HCT116 (cell line): ENCODE measurements around the gene CDNF. TPM values are rescaled to one million over a fixed set of nuclear protein-coding genes. Genes with fewer than 3 reads are reported as not detected.

Experiments
- ATAC-seq: fragments of 200-7000 bp; cut with Tn5 transposase; 2 replicates; pipeline ENCODE4 v1.9.1; 2020; ENCODE audit warnings: mild to moderate bottlenecking, moderate library complexity
- BruUV-seq: library from RNA; stranded (reverse); fragments of 400-500 nt; replicated peaks from 2 replicates; lab custom pipeline; 2021; lab: Mats Ljungman, UMichigan
- CTCF ChIA-PET: fragments of 300-600 bp; sonication (Branson Sonifier 250); formaldehyde crosslinking; loops from one replicate; lab custom pipeline; 2021; ENCODE audit warnings: antibody characterized with exemption; lab: Charles Lee
- POLR2A ChIA-PET: fragments of 300-600, 350-600 bp; sonication (Branson Sonifier 250); formaldehyde crosslinking; loops from one replicate; lab custom pipeline; 2021; ENCODE audit warnings: antibody characterized with exemption; lab: Charles Lee
- RAD21 ChIA-PET, 2 experiments: fragments of 300-600 bp; sonication (Branson Sonifier 250); formaldehyde crosslinking; loops; one replicate each; lab custom pipeline; 2023; ENCODE audit warnings: low total read pairs in 2 of 2; ENCODE audit not compliant: uncharacterized antibody in 2 of 2, unreplicated experiment in 2 of 2, low non-redundant PET in 1 of 2; lab: Charles Lee
- DNase-seq: peaks from one replicate; pipeline ENCODE4 v3.0.0-alpha.2; 2010; ENCODE audit warnings: low read depth, low spot score
- H2AFZ ChIP-seq: fragments of 200-600 bp; shearing (Covaris generic), sonication (generic); 2 replicates; pipeline ENCODE4 v1.6.1; 2017; ENCODE audit warnings: low read depth, mixed run types, mixed read lengths, antibody characterized with exemption, low read length; ENCODE audit not compliant: poor library complexity, severe bottlenecking
- H3K27ac ChIP-seq: 2 replicates; pipeline ENCODE4 v1.5.1; 2012; ENCODE audit warnings: low read depth, low read length
- H3K27me3 ChIP-seq: fragments of 200-600 bp; sonication (generic); 2 replicates; pipeline ENCODE4 v1.6.1; 2016; ENCODE audit warnings: mixed run types, low read length, mixed read lengths; ENCODE audit not compliant: insufficient read depth
- H3K36me3 ChIP-seq, 2 experiments: fragments of 200-500 bp in 1 of 2; fragments of 200-600 bp in 1 of 2; sonication (Bioruptor generic) in 1 of 2; sonication (generic) in 1 of 2; 2 replicates each; pipeline versions ENCODE4 v1.5.1 to v1.6.1; 2014 to 2016; ENCODE audit warnings: low read length in 2 of 2, inconsistent platforms in 1 of 2, mixed read lengths in 1 of 2, mixed run types in 1 of 2; ENCODE audit not compliant: insufficient read depth in 2 of 2, control insufficient read depth in 1 of 2
- H3K4me1 ChIP-seq, 2 experiments: fragments of 200-600 bp in 1 of 2; sonication (generic) in 1 of 2; 2 replicates each; pipeline versions ENCODE4 v1.5.1 to v1.6.1; 2012 to 2017; ENCODE audit warnings: low read length in 2 of 2, inconsistent platforms in 1 of 2, mild to moderate bottlenecking in 1 of 2, mixed read lengths in 1 of 2, mixed run types in 1 of 2, moderate library complexity in 1 of 2; ENCODE audit not compliant: insufficient read depth in 2 of 2, control insufficient read depth in 1 of 2
- H3K4me2 ChIP-seq: fragments of 200-600 bp; sonication (generic); 2 replicates; pipeline ENCODE4 v1.6.1; 2017; ENCODE audit warnings: mixed run types, low read length, mixed read lengths
- H3K4me3 ChIP-seq, 2 experiments: fragments of 200-600 bp in 1 of 2; sonication (generic) in 1 of 2; replicated peaks in 1 of 2; 2 replicates each; pipeline ENCODE4 v1.5.1; 2011 to 2016; ENCODE audit warnings: low read length in 2 of 2, control low read depth in 1 of 2, low read depth in 1 of 2, mild to moderate bottlenecking in 1 of 2, mixed read lengths in 1 of 2, mixed run types in 1 of 2
- H3K79me2 ChIP-seq: fragments of 200-600 bp; sonication (generic); 2 replicates; pipeline ENCODE4 v1.6.1; 2017; ENCODE audit warnings: mild to moderate bottlenecking, mixed run types, low read length, moderate library complexity, mixed read lengths; ENCODE audit not compliant: insufficient read depth
- H3K9ac ChIP-seq: fragments of 200-600 bp; sonication (generic); 2 replicates; pipeline ENCODE4 v1.6.1; 2016; ENCODE audit warnings: low read length, mixed read lengths
- H3K9me2 ChIP-seq: fragments of 200-600 bp; sonication (generic), shearing (Covaris generic); 2 replicates; pipeline ENCODE4 v1.6.1; 2017; ENCODE audit warnings: mixed run types, mild to moderate bottlenecking, moderate library complexity; ENCODE audit not compliant: insufficient read depth
- H3K9me3 ChIP-seq, 2 experiments: fragments of 200-500 bp in 1 of 2; fragments of 200-600 bp in 1 of 2; sonication (Bioruptor generic) in 1 of 2; sonication (generic) in 1 of 2; 2 replicates each; pipeline ENCODE4 v1.6.1; 2014 to 2017; ENCODE audit warnings: low read length in 2 of 2, mixed read lengths in 2 of 2, inconsistent platforms in 1 of 2, low read depth in 1 of 2, mild to moderate bottlenecking in 1 of 2, mixed run types in 1 of 2, moderate library complexity in 1 of 2; ENCODE audit not compliant: control insufficient read depth in 1 of 2, insufficient read depth in 1 of 2
- H4K20me1 ChIP-seq: fragments of 200-600 bp; sonication (generic), shearing (Covaris generic); 2 replicates; pipeline ENCODE4 v1.6.1; 2017; ENCODE audit warnings: mixed run types, mild to moderate bottlenecking, moderate library complexity; ENCODE audit not compliant: insufficient read depth
- POLR2A ChIP-seq: IDR thresholded peaks from 2 replicates; pipeline ENCODE4 v1.7.0; 2011; ENCODE audit warnings: borderline replicate concordance; ENCODE audit not compliant: insufficient read depth, insufficient read length; ENCODE audit errors: extremely low read depth
- TCF7L2 ChIP-seq: IDR thresholded peaks from 2 replicates; pipeline ENCODE4 v1.7.0; 2011; ENCODE audit warnings: borderline replicate concordance, inconsistent platforms; ENCODE audit not compliant: insufficient read depth, insufficient read length; ENCODE audit errors: extremely low read depth
- intact Hi-C: fragments of 100-400 bp; cut with micrococcal nuclease; formaldehyde crosslinking; loops from 2 replicates; pipeline ENCODE4 v1.10.0; 2022
- total RNA-seq: library from RNA; stranded (reverse); gene quantifications from one replicate; pipeline ENCODE4 v1.2.1, GENCODE V29; 2021; ENCODE audit not compliant: unreplicated experiment
- TF ChIP-seq, protein P1 (sequence below): IDR thresholded peaks from 2 replicates; pipeline ENCODE4 v1.6.1; 2012

Gene CDNF
- total RNA-seq, 1 experiment from 2014 or later = 1.1 TPM

DNA sequence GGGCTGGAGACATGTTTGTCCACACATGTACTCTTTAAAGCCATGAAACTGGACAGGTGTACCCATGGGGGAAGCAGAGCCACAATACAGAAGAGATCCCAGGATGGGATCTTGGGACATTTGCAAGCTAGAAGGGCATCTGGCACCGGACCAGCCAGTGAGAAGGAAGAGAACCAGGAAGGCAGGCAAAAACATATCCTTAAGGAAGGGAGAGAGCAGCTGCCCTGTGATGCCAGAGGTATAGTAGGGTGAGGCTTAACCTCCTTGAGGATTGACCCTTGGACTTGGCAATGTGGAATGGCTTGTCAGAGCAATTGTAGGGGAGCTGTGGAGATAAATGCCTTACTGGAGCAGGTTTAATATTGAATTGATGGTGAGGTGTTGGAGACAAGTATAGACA lies 23.0 kb upstream of the CDNF start:
- intact Hi-C loops = no loop called here
- ChIA-PET RAD21 (no interaction called here), POLR2A (no interaction called here), CTCF (no interaction called here)
- H3K79me2 ChIP-seq = no peaks in the 10 kb centered on the region; the same call in 1 of the 2 replicates
- no peaks in the 10 kb centered on the region for H3K9me2 ChIP-seq
- H3K4me2 ChIP-seq = no peak overlapping the region
- DNase-seq = no peak
- no peak for TF ChIP-seq TCF7L2
- no peak for TF ChIP-seq POLR2A
- H3K27ac ChIP-seq = no peak overlapping the region
- H3K4me3 ChIP-seq = no peak overlapping the region
- no peak for ATAC-seq
- no peaks in the 10 kb centered on the region for H3K27me3 ChIP-seq
- H4K20me1 ChIP-seq = no peaks in the 10 kb centered on the region
- BruUV-seq = no TSS peak
- H3K36me3 ChIP-seq = peaks cover 0 to 4% of the 10 kb centered on the region in 2 experiments; a peak in 2 of 4 replicates
- no peak overlapping the region for H3K9ac ChIP-seq
- H3K9me3 ChIP-seq = no peaks in the 10 kb centered on the region
- no peaks in the 10 kb centered on the region for H3K4me1 ChIP-seq
- H2AFZ ChIP-seq = no peak overlapping the region

DNA sequence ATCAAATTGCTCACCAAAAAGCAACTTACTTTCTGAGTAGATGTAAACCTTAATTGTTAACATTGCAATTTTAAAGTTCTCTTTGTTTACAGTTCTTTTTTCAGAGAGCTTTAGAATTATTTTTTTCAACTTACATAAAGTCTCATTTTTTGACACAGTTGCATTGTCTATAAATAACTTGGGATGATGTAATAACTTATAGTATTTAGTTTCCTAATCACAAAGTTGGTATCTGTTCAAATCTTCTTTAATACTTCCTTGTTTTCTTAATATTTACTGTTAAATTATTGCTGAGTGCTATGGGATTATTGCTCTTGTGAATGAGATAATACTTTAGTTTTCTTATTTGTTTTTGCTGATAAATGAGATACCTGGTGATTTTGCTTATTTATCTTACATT lies 21.9 kb upstream of the CDNF start:
- H3K79me2 ChIP-seq = no peaks in the 10 kb centered on the region; the same call in 1 of the 2 replicates
- ChIA-PET CTCF (no interaction called here), RAD21 (no interaction called here), POLR2A (no interaction called here)
- no peak overlapping the region for H3K27ac ChIP-seq
- H4K20me1 ChIP-seq = no peaks in the 10 kb centered on the region
- ATAC-seq (no peak), DNase-seq (no peak)
- H3K4me1 ChIP-seq = no peaks in the 10 kb centered on the region
- no peaks in the 10 kb centered on the region for H3K9me3 ChIP-seq
- intact Hi-C loops = no loop called here
- H2AFZ ChIP-seq = no peak overlapping the region
- H3K4me2 ChIP-seq = no peak overlapping the region
- H3K9ac ChIP-seq = no peak overlapping the region
- H3K27me3 ChIP-seq = no peaks in the 10 kb centered on the region
- BruUV-seq = no TSS peak
- TF ChIP-seq, protein P1, sequence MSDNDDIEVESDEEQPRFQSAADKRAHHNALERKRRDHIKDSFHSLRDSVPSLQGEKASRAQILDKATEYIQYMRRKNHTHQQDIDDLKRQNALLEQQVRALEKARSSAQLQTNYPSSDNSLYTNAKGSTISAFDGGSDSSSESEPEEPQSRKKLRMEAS = no peak
- H3K36me3 ChIP-seq = peaks cover 0 to 8% of the 10 kb centered on the region in 2 experiments; a peak in 2 of 4 replicates
- no peaks in the 10 kb centered on the region for H3K9me2 ChIP-seq
- H3K4me3 ChIP-seq = no peak overlapping the region
